ENCODE data around the gene TPCN2. TPM values are rescaled to one million over a fixed set of nuclear protein-coding genes. Genes with fewer than 3 reads are reported as not detected.

The TPCN2 gene
- total RNA-seq, 1 experiment from 2014 or later: 20.6 TPM

- Histone ChIP-seq H3K36me3 (ENCODE audit: control insufficient read depth, insufficient read depth, low read length) (no peaks in the 10 kb centered on the region), H3K4me1 (ENCODE audit: control insufficient read depth, insufficient read depth, low read length) (no peaks in the 10 kb centered on the region), H3K4me3 (ENCODE audit: low read depth in 2 of 2, low read length in 2 of 2) (no peak overlapping the region), H3K9me3 (ENCODE audit: control insufficient read depth, insufficient read depth, low read depth, low read length) (peaks cover 22% of the 10 kb centered on the region), H3K27me3 (ENCODE audit: control insufficient read depth, insufficient read depth, low read length) (no peaks in the 10 kb centered on the region), H3K27ac (ENCODE audit: low read length) (no peak overlapping the region)
- BruUV-seq (replicated peaks): no TSS peak
- ATAC-seq (no peak), DNase-seq (ENCODE audit: low read depth, low spot score) (no peak)
- CTCF ChIA-PET: interaction anchor here (0.6 to 1.3 kb wide), 2 partner anchors 11 to 1696 kb away, joined by 5 to 7 read pairs; no protein-coding TSS in a partner anchor
- intact Hi-C loops (cut with micrococcal nuclease; ENCODE audit: unreplicated experiment): no loop called here
- in situ Hi-C loops (cut with HindIII; ENCODE audit: low pct_unique_long_range_greater_than_20kb, low sequenced_read_pairs): no loop called here
- POLR2A ChIA-PET: no interaction called here
- TF ChIP-seq REST (IDR thresholded peaks at IDR 0.05; ENCODE audit: insufficient read depth in 1 of 2, low read depth in 2 of 2, low read length in 1 of 2): no peak
- TF ChIP-seq SIN3A (IDR thresholded peaks at IDR 0.05; ENCODE audit: borderline replicate concordance, insufficient read depth, low read depth, low read length): no peak
- TF ChIP-seq TCF7L2 (IDR thresholded peaks at IDR 0.05; ENCODE audit: low read depth, low read length): no peak
- no peak for TF ChIP-seq POLR2AphosphoS5 (IDR thresholded peaks at IDR 0.05; ENCODE audit: low read depth, low read length)
- TF ChIP-seq CTCF (IDR thresholded peaks at IDR 0.05): no peak
Observed at GRCh38 chr11:69142895-69143294, 94.2 kb downstream of the TPCN2 start.

GRCh38 chr11:69144316-69145049 lies 95.8 kb downstream of the TPCN2 start:
- H3K36me3 ChIP-seq (ENCODE audit: control insufficient read depth, insufficient read depth, low read length): no peaks in the 10 kb centered on the region
- H3K27ac ChIP-seq (ENCODE audit: low read length): no peak overlapping the region
- DNase-seq (ENCODE audit: low read depth, low spot score): no peak
- no peak for TF ChIP-seq SIN3A (IDR thresholded peaks at IDR 0.05; ENCODE audit: borderline replicate concordance, insufficient read depth, low read depth, low read length)
- no peak for TF ChIP-seq POLR2AphosphoS5 (IDR thresholded peaks at IDR 0.05; ENCODE audit: low read depth, low read length)
- TF ChIP-seq TCF7L2 (IDR thresholded peaks at IDR 0.05; ENCODE audit: low read depth, low read length): no peak
- TF ChIP-seq CTCF (IDR thresholded peaks at IDR 0.05): no peak
- no peak for TF ChIP-seq REST (IDR thresholded peaks at IDR 0.05; ENCODE audit: insufficient read depth in 1 of 2, low read depth in 2 of 2, low read length in 1 of 2)
- intact Hi-C loops (cut with micrococcal nuclease; ENCODE audit: unreplicated experiment): no loop called here
- CTCF ChIA-PET: no interaction called here
- POLR2A ChIA-PET: no interaction called here
- no TSS peak for BruUV-seq (replicated peaks)
- in situ Hi-C loops (cut with HindIII; ENCODE audit: low pct_unique_long_range_greater_than_20kb, low sequenced_read_pairs): no loop called here
- H3K4me1 ChIP-seq (ENCODE audit: control insufficient read depth, insufficient read depth, low read length): no peaks in the 10 kb centered on the region
- H3K27me3 ChIP-seq (ENCODE audit: control insufficient read depth, insufficient read depth, low read length): no peaks in the 10 kb centered on the region
- no peak overlapping the region for H3K4me3 ChIP-seq (ENCODE audit: low read depth in 2 of 2, low read length in 2 of 2)
- no peak for ATAC-seq
- peaks cover 22% of the 10 kb centered on the region for H3K9me3 ChIP-seq (ENCODE audit: control insufficient read depth, insufficient read depth, low read depth, low read length)
